GM21529 (cell line): Measurements from ENCODE around the gene ROBO1.
"Not testable (repeated sequence)": the region's sequence is repeated elsewhere in the genome, so short reads cannot be mapped to it uniquely, and the experiment has no call there.

Experiments
- ATAC-seq: cut with Tn5 transposase; IDR thresholded peaks from one replicate; pipeline ENCODE4 v1.9.1; 2021; ENCODE audit not compliant: unreplicated experiment

The ROBO1 gene

DNA sequence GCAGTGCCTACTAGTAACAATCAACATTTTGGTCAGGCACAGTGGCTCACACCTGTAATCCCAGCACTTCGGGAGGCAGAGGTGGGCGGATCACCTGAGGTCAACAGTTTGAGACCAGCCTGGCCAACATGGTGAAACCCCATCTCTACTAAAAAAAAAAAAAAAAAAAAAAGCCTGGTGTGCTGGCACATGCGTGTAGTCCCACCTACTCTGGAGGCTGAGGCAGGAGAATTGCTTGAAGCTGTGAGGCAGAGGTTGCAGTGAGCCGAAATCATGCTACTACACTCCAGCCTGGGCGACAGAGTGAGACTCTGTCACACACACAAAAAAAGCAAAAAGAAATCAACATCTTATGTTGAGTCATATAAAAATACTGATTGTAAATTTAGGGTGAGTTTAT lies 1043.4 kb downstream of the ROBO1 start:
- not testable (repeated sequence) for ATAC-seq

DNA sequence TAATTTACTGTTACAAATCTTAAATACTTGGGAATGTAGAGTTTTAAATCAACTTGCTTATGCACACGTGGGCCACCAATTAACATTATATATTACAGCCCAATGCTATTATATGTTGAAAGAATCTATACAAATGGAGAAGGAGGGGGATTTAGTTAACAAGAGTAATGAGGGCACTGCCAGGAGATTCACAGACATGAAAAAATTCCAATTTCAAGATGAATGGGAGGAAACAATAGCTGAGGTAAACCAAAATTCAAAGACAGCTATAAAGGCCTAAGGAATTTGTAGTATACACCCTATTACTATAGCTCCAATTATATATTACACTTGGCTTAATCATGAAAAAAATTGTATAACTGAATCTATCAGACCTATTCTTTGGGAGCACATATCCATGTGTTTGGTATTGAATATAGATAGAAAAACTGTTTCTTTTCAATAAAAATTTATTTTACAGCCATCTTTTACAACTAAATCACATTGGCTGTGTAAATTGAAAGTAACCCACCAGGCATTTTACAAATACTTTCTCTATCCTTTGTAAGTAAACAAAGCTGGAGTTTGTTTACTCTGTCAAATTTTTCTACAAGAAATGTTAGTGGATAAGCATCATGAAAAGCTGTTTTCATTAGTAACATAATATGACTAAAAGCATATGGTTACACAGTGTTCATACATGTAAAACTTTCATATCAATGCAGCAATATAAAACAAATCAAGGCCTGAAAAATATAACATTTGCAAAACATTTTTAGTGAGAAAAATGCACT lies 1045.8 kb downstream of the ROBO1 start:
- no peak for ATAC-seq

GRCh38 chr3:78718707-78719106 lies 1049.1 kb downstream of the ROBO1 start:
- no peak for ATAC-seq

DNA sequence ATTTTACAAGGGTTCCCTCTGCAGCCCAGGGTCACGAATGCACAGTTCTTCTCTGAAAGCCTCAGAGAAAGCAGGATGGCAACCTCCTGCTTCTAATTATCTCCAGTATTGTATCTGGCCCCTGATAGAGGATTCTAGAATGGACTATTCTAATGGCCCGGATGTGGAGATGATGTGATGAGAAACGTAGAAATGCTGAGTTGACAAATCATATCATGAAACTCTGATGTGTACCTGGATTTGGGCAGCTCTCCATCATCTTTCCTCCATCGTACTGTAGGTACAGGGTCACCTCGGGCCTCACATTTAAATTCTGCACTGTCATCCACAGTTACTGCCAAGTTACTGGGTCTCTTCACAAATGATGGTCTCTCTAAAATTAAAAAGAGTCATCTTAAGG lies 1050.8 kb downstream of the ROBO1 start:
- ATAC-seq: no peak

GRCh38 chr3:78712941-78713340 lies 1054.9 kb downstream of the ROBO1 start:
- no peak for ATAC-seq

DNA sequence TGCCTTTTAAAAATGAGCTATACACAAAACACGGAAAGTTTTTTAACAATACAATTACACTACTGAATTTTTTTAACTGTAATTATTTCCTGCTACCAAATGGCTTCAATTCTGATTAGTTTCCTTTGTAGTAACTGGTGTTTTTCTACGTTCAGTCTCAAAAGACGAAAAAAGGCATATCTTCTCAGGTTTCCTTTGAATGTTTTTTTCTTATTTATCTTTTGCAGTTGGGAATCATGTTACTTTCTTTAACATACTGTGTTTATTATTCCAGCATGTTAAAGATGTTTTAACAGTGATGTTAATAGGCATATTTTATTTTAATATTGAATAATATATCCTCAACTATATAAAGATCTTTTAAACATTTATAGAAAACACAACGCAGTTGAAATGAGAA lies 1055.5 kb downstream of the ROBO1 start:
- no peak for ATAC-seq

GRCh38 chr3:78708565-78709073 lies 1059.2 kb downstream of the ROBO1 start:
- no peak for ATAC-seq

- no peak for ATAC-seq
Observed at GRCh38 chr3:78707609-78708008, 1060.2 kb downstream of the ROBO1 start.

DNA sequence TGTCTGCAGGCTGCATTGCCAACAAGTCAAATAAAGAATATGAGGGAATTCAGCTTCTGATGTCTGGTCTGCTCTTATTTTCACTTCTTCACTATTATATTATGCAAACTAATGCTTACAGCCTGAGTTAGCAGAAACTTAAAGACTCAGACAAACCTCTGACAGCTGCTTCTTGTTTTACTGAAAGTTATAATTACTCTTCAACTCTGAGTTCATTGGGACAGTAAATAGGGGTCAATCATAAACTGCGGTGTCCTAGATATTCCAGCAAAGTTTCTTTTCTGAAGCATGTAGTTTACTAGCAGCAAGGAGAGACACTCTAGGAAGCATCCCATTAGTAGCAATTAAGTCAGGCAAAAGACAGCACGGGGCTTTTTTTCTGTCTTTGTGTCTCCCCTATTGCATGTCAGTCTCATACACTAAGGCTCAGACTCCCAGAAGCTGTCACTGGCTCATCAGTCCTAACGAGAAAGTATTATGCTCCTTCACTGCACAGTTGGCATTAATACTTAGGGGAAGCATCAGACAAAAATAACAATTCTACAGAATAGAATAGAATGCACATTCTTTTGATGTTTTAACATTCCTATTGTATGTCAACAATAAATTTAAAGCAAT lies 1060.8 kb downstream of the ROBO1 start:
- ATAC-seq: no peak

GRCh38 chr3:78703944-78704343 lies 1063.9 kb downstream of the ROBO1 start:
- no peak for ATAC-seq

DNA sequence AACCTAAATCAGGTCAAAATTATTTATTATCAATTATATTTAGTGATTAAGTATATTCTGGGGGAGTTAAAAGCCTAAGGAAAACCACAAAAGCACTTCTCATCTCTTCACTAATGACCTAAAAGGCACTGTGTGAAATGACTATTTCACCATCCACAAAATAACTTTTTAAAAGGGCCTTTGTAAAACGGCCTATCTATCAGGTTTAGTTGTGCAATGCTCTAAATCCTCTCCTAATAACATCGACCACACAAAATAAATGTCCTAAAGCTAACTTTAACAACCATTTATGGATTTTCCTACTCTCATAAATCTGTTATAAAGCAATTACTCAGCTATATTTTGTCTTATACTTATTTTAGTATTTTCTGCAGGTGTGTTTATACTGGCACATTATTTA lies 1066.3 kb downstream of the ROBO1 start:
- no peak for ATAC-seq

DNA sequence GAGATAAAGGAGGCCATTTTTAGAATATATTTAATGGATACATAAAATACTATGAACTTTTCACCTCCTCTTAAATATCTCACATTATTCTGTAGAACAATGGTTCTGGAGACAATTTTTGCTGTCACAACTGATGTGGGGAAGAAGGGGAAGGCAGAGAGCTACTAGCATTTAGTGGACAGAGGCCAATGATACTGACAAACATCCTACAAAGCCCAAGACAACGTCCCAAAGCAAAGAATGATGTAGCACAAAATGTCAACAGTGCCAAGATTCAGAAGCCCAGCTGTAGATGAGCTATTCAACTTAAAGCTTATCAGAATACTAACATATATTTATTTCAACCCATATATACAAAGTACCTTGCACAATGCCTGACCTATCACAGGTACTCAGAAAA lies 1069.4 kb downstream of the ROBO1 start:
- ATAC-seq: no peak

DNA sequence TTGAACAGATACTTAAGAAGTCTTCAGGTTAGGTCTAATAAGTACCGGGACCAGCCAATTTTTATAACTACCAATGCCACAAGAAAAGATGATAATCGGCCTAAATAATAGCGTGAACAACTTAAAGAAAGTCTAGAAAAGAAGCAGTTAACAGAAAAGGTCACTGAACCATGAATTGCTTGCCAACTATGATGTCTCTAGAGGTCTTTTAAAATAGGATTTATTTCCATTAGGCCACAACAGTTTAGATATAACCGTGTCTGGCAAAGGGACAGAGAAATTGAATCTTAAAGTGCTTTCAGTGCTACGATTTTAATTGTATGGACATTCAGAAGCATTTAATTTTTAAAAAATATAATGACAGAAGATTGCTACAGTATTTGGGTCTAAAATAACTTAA lies 1070.4 kb downstream of the ROBO1 start:
- no peak for ATAC-seq

- ATAC-seq: no peak
Observed at GRCh38 chr3:78690766-78691165, 1077.0 kb downstream of the ROBO1 start.

DNA sequence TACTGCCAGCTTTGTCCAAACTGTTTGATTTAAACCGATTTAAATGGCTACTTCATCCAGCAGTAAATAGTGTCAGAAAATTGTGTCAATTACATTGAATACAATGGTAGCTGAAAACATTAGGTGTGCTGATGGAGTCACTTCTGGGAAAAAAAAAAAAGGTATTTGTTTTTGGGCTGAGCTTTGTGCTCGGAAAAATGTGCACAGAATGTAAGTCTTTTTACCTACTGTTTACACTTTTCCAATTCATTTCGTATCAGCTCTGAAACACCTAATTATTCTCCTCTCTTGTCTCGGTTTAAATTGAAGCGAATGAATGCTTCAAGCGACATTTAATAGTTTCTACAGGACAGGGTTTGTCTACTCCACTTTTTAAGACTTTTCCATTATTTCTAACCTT lies 1078.4 kb downstream of the ROBO1 start:
- ATAC-seq: no peak

GRCh38 chr3:78687520-78687919 lies 1080.3 kb downstream of the ROBO1 start:
- ATAC-seq: no peak

DNA sequence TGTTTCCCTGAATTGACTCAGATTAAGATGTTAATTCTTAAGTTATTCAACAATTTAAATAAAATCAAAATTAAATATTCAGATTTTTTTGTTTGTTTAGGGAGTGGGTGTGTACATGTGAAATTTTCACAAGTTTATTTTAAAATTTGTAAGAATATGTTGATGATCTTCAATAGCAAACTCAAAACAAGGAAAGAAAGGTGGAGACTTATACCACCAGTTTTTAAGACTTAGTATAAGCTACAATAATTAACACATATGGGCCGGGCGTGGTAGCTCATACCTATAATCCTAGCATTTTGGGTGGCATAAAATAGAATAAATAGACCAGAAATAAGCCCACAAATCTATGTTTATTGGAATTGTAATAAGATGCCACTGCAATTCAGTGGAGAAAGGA lies 1084.5 kb downstream of the ROBO1 start:
- ATAC-seq: no peak

DNA sequence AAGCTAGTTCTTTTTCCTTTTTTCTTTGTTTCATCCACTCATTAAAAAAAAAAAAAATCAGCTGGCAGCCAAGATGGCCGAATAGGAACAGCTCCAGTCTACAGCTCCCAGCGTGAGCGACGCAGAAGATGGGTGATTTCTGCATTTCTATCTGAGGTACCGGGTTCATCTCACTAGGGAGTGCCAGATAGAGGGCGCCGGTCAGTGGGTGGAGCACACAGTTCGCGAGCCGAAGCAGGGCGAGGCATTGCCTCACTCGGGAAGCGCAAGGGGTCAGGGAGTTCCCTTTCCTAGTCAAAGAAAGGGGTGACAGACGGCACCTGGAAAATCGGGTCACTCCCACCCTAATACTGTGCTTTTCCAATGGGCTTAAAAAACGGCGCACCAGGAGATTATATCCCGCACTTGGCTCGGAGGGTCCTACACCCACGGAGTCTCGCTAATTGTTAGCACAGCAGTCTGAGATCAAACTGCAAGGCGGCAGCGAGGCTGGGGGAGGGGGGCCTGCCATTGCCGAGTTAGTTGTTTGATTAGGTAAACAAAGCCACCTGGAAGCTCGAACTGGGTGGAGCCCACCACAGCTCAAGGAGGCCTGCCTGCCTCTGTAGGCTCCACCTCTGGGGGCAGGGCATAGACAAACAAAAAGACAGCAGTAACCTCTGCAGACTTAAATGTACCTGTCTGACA lies 1092.5 kb downstream of the ROBO1 start:
- ATAC-seq: not testable (repeated sequence)

DNA sequence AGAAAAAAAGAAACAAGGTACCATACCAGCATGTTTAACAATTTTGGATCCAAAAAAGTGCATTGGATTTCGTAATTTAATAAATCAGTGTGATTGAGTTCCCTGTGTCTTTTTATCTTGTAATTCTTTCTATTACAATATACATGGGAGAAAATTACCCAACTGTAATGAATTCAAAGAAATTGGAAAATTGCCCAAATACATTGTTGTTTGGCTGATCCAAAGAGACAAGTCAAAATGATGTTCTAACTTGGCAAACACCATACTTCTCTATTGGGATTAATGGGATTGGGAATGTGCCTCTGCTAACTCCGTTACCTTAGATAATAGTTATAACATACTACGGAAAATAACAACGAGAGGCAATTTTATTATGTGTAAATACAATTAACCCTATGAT lies 1097.1 kb downstream of the ROBO1 start:
- no peak for ATAC-seq

DNA sequence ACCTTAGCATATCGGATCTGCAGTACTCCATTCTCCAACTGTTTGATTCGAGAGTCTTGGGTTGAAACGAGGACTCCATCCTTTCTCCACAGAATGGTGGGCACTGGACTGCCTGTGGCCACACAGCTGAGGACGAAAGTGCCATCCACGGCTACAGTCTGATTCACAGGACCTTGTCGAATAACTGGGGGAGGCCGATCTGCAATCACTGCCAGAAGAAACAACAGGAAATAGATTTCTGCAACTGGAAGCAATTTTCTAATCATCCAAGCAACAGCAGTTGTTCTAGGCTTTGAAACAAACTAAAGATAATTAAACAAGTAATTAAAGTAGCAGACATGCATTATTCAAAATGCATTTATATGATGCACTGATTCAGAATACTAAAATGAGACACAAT lies 1097.7 kb downstream of the ROBO1 start:
- ATAC-seq: no peak

- ATAC-seq: no peak
Observed at GRCh38 chr3:78668302-78668701, 1099.5 kb downstream of the ROBO1 start.

GRCh38 chr3:78666470-78666800 lies 1101.4 kb downstream of the ROBO1 start:
- ATAC-seq: no peak
